HG03378 (cell line): Measurements from ENCODE around the gene KASH5.

ENCODE experiments used
- ATAC-seq: cut with Tn5 transposase; IDR thresholded peaks from one replicate; pipeline ENCODE4 v1.9.1; 2021; ENCODE audit warnings: mild to moderate bottlenecking, moderate library complexity; ENCODE audit not compliant: unreplicated experiment

KASH5 gene

DNA sequence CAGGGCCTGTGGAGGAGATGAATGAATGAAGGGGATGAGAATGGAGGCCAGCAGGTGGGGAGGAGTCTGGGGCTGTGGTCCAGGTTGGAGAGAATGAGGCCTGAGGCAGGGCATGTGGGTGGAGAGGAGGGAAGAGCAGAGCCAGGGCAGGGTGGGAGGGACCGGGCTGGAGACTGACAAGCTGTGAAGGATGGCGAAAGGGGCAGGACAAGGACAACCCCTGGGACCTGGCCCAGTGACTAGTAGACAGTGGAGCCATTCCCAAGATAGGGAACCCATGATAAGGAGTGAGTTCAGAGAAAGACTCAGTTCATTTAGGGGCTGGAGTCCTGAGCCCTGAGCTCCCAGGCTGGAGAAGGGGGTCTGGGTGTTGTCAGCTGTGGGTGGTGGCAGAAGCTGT is 32.2 kb downstream of the KASH5 start:
- ATAC-seq, result no peak

DNA sequence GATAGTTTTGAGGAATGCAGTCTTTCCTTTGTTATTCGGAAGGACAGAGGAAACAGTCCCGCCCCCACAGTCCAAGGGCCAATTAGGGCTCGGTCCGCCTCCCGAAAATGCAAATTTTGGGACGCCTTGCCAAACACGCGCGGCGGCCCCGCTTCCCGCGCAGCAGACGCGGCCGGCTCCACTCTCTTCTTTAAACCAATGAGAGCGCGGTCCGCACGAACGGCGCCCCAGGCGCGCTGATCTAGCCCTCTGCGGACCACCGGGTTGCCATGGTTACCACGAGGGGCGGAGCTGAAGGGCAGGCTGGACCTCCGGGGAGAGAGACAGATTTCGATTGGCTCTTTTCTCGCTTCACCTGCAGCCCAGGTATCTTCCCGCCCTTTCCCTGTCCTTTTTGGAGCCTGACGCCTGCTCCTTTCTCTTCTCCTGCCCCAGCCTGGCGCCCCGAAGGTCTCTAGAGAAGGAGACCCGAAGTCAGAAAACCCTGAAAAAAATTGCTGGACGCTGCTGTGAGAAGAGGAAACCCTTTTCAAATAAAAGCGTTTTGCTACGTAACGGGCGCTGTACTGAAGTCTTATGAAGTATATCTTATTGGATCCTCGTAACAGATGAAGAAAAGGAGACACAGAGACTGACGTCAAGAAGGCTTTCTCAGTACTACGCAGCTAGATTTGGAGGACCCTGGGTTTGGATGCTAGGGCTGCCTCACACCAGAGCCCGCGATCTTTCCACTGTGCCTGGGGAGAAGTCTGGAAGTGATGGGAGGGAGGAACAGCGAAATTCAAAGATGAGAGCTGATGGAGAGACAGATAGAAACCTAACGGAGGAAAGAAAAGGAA is 33.2 kb downstream of the KASH5 start:
- ATAC-seq, result no peak

DNA sequence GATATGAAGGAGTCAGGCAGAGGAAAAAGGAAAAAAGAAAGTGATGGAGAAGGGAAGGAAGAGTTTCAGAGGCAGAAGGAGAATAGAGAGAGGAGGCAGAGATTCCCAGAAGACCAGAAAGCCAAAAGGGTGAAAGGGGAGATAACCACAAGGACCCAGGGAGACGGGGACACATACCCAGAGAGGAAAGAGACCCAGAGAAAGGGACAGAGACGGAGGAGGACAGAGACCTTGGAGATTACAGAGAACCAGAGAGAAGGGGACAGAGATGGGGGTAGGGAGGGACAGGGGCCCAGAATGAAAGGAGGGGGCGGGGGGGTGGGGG is 33.8 kb downstream of the KASH5 start:
- ATAC-seq, result no peak

DNA sequence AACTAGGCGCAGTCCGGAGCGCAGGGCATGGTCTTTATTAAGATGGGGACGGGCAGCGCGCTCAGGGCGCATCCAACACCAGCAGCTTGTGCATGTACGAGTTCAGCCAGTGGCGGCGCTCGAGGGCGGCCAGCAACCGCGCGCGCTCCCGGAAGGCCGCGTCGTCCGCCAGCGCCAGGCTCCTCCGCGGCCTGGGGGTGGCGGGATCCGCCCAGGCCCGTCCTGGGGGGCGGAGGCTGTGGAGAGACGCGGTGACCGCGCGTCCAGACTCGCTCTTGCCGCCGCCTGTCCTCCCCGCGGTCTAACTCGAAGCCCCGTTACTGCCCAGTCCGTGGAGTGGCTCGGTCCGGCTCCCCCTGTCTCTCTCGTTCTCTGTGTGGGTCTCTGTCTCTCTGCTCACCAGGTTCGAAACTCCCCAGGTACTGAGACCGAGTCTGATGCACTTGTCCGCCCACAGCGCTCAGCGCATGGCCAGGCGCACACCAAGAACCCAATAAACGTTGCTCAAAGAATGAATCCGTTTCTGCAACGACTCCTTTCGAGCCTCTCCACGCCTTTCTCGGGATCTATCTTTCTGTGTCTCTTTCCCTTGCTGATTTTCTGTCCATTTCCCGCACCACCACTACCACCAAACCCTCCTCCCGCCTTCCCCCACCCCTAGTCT is 34.5 kb downstream of the KASH5 start:
- no peak for ATAC-seq

DNA sequence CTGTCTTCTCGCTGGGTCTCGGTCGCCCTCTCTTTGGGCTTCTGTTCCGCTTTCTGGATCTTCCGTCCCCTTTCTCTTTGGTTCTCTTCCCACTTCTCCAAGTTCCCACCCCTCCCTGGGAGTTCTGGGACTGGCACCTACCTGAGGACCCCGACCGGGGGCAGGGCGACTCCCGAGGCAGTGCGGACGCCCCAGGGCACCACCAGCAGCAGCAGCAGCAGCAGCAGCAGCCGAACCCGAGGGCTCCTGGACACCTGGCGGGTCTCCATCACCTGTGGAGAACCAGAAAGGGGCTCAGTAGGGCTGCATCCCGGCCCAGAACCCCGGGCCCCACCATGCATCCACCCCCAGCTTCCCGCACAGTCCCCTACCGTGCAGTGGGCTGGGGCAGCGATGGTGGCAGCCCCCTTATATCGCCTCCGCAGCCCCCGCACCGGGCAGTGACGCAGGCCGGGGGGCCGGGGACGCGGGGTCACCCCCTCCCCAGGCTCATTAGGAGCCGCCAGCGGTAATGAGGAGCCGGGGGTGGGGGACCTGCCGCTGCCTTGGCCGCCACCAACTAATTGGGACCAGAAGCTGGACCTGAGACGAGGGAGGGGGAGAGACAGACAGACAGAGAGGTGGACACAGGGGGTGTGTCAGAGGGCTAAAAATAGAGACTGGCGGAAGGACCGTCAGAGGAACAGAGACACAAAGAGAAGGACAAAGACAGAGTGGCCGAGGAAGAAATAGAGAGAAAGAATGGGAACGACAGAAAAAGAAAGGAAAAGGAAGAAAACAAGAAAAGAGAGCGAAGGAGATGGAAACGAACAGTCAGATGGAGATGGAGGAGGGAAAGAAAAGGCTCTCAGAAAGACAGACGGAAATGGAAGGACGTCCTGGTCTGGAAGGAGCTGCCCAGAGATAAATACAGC is 35.3 kb downstream of the KASH5 start, which contains the start of gene PTH2:
Gene PTH2, minus strand, starts transcription at position 371 of the 914 bp plus-strand sequence. Its CDS starts 102 bp downstream, at position 269.
- ATAC-seq, result no peak

DNA sequence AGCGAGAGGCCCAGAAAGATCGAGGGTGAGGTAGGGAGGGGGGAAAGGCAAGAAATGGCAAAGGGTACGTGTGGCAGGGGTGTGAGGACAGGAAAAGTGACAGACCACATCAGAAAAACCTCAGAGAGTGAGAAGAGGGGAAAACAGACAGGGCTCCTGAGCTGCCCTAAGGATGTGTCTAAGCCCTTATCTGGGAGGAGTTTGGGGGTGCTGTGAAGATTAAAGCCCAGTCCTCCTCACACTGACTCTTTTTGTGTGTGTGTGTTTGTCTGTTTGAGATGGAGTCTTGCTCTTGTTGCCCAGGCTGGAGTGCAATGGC is 35.9 kb downstream of the KASH5 start:
- ATAC-seq, result no peak

DNA sequence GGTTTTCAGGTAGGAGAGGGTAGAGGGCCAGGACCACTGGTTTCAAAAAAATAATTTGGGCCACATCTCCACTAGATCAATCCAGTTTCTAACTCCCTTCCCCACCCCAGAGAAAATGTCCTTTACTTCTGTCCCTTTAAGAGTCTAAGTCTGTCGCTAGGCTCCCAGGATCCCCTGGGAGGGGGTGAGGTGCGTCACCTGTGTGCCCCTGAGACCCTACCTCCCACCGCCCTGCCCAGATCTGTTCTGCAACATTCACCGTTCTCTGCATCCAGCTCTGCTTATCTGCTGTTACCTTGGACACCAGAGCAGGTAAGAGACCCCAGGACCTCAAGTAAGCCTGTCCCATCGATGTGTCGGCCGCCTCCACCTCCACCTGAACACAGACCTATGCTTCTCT is 37.1 kb downstream of the KASH5 start, which contains the start of gene GFY:
Gene GFY, plus strand, starts transcription at position 211 of the 400 bp plus-strand sequence. CDS start 1,043 bp downstream, outside the sequence.
- ATAC-seq, result no peak

GRCh38 chr19:49425922-49426592 is 38.0 kb downstream of the KASH5 start:
- ATAC-seq, result no peak

DNA sequence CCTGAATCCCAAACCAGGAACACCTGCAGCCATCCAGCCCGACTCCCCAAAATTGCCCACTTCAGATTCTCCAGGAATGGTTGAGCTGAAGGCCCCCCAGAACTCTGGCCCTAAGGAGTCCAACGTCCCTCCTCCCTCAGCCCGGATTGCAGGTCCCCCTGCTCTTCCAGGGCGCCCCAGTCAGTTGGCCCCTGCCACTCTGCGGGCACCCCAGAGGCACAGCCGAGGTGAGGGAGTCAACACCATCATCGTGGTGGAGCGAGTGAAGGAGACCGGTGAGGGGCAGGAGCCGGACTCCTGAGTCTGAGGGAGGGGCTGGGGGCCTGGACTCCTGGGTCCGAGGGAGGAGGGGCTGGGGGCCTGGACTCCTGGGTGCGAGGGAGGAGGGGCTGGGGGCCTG is 39.3 kb downstream of the KASH5 start:
- ATAC-seq, result no peak

DNA sequence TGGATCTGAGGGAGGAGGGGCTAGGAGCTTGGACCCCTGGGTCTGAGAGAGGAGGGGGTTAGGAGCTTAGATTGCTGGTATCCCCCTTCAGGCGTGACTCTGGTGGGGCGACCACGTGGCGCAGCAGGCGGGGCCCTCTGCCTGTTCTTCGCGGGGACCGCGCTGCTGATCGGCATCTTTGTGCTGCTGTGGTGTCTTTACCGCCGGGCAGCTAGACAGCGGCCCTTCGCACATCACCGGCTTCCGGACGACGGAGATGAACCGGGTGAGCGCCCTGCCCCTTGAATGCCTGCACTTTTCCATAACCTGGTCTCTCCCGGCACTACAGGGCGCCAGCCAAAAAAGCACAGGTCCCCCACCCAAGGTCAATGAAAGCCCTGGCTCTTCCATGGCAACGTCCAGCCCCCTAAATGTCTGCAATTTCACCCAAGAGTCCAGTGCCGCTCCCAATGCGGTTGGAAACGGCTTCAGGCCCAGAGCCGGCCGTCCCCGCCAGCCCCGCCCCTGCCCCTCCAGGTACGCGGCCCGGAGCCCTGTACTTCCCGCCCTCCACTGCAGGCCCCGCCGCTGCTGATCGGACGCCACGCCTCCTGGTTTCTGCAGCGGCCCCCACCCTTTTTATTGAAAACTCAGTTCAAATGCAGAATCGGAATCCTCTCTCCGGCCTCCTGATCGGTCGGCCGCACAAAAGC is 40.0 kb downstream of the KASH5 start:
- ATAC-seq, result no peak

DNA sequence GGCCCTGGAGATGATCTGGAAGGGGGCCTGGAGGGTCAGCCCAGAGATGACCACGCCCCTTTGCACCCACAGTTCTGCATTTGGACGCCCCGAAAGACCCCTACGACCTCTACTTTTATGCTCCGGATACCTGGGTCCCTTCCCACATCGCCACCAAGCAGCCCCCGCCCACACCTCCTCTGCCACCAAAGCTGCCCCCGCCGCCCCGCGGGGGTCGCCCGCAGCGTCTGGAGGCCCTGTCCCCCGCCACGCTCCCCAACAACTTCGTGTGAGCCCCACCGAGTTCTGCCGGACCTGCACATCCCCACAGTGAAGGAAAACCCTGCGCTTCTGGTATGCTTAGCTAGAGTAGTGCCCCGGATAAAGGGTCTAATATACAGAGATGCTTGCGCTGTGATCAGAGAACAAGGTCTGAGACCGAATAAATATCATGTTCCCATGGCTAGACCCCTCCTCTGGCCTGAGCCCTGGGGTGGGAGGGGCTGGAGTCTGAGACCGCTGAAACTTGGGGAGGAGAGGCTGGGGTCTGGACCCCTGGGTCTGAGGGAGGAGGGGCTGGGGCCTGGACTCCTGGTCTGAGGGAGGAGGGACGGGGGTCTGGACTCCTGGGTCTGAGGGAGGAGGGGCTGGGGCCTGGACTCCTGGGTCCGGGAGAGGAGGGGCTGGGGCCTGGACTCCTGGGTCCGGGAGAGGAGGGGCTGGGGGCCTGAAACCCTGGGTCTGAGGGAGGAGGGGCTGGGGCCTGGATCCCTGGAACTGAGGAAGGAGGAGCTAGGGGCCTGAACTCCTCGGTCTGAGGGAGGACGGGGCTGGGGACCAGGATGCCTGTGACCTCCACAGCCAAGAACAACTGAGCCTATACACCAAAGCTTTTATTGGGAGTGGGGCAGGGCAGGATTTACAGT is 40.8 kb downstream of the KASH5 start:
- no peak for ATAC-seq

GRCh38 chr19:49430172-49430677 is 42.2 kb downstream of the KASH5 start:
- ATAC-seq, result no peak

DNA sequence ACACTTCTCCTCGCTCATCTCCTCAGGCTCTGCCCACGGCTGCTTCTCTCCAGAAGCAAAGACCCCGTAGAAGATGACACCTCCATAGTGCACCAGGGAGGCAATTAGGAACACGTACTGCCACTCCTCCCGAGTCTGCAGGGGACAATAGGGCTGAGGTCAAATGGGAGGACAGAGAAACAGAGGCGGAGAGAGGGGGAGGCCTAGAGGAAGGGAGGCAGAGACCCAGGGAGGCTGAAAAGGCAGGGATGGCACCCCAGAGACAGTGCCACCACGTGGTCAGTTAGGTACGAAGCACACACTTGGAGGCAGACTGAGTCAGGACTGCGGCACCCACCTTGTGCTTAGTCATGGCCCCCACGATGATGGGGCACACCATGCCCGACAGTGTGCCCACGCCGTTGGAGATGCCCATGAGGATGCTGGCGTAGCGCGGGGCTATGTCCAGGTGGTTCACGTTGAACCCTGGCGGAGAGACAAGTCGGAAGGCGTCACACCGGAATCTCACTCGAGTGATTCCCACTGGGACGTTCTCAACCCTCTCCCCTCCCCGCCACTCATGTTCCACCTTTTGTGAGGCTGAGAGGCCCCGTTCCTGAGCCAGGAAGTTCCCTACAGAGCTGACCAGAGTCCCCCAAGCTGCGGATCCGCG is 42.8 kb downstream of the KASH5 start:
- ATAC-seq, result no peak

DNA sequence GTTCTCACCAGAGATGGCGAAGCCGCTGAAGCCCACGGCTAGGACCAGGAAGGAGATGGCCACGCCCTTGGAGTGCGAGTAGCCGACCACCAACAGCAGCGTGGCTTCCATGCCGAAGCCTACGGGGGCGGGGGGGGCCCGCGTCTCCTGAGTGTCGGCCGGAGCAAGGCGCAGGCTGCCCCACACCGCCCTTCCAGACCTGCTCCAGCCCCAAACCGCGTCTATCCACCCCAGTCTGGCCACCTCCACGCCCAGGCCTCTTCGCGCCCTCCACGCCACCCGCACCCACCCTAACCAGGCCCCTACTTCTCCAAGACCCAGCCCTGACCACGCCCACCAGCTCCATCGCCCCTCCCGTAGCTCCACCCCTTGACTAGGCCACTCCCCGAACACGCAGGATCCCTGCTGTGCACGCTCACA is 43.3 kb downstream of the KASH5 start:
- no peak for ATAC-seq

DNA sequence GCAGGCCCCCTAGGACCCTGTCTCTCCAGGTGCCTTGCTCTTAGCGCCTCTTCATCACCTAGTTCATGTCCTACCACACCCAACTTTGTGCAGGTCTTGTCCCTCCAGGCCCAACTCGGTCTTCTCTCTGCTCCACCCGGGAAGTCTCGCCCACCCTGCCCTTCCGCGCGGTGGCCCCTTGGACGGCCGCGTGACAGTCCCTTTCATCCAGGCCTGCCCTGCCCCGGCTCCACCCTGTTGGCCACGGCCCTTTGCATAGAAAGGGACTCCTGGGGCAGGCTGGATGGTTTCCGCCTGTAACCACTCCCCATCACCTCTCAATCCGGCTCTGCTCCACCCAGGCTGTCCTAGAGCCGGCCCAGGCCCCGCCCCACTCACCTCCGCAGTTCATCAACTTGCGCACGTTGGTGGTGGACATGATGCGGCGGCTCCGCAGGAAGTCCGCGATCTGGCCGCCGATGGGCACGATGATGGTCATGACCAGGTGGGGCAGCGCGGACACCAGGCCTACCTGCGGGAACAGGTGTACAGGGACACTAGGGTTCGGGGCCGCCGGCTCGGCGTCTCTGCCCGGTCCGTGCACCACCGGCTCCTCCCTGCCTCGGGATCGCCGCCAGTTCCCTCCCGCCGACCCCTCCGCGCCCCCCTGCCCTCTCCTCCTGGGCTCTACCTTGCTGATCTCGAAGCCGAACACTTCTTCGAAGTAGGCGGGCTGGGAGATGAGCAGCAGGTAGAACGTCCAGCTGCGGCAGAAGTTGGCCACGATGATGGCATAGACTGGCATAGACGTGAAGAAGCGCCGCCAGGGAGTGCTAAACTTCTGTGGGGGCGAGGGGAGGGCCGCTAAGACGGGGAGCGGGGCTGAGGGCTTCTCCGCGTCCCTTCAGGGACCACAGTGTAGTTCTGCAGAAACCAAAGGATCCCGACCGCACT is 44.4 kb downstream of the KASH5 start:
- ATAC-seq, result no peak

GRCh38 chr19:49433240-49433901 is 45.3 kb downstream of the KASH5 start:
- ATAC-seq, result no peak
